GM21515 (cell line): Measurements from ENCODE around the gene SUPT4H1.
"Not testable (repeated sequence)": the region's sequence is repeated elsewhere in the genome, so short reads cannot be mapped to it uniquely, and the experiment has no call there.

Experiments used
- ATAC-seq: cut with Tn5 transposase; IDR thresholded peaks from one replicate; pipeline ENCODE4 v1.9.1; 2021; ENCODE audit not compliant: unreplicated experiment

Gene SUPT4H1

GRCh38 chr17:58351831-58352595 lies at the start of gene SUPT4H1:
SUPT4H1 (minus strand) TSS chr17:58352201; CDS start chr17:58352135, 66 bp downstream.
- peak; percentile 83 for ATAC-seq

GRCh38 chr17:58401287-58401686 lies 49.3 kb upstream of the SUPT4H1 start:
- no peak for ATAC-seq

- ATAC-seq, result no peak
Measured at GRCh38 chr17:58400826-58401225, 48.8 kb upstream of the SUPT4H1 start.

- no peak for ATAC-seq
Measured at GRCh38 chr17:58399974-58400373, 48.0 kb upstream of the SUPT4H1 start.

GRCh38 chr17:58398574-58399266 lies 46.7 kb upstream of the SUPT4H1 start:
- ATAC-seq, result no peak

GRCh38 chr17:58397421-58397820 lies 45.4 kb upstream of the SUPT4H1 start:
- ATAC-seq, result not testable (repeated sequence)

GRCh38 chr17:58396173-58396572 lies 44.2 kb upstream of the SUPT4H1 start:
- ATAC-seq, result no peak

GRCh38 chr17:58394534-58395223 lies 42.7 kb upstream of the SUPT4H1 start:
- ATAC-seq, result no peak

- no peak for ATAC-seq
Measured at GRCh38 chr17:58391302-58391984, 39.4 kb upstream of the SUPT4H1 start.

GRCh38 chr17:58390884-58391283 lies 38.9 kb upstream of the SUPT4H1 start:
- ATAC-seq, result no peak

GRCh38 chr17:58388302-58389190 lies 36.5 kb upstream of the SUPT4H1 start:
- no peak for ATAC-seq

- no peak for ATAC-seq
Measured at GRCh38 chr17:58387834-58388233, 35.8 kb upstream of the SUPT4H1 start.

GRCh38 chr17:58386708-58387107 lies 34.7 kb upstream of the SUPT4H1 start:
- ATAC-seq, result no peak

GRCh38 chr17:58385359-58385899 lies 33.4 kb upstream of the SUPT4H1 start:
- ATAC-seq, result no peak

GRCh38 chr17:58384897-58385296 lies 32.9 kb upstream of the SUPT4H1 start:
- ATAC-seq, result no peak

GRCh38 chr17:58383892-58384462 lies 32.0 kb upstream of the SUPT4H1 start:
- ATAC-seq, result no peak

- ATAC-seq, result no peak
Measured at GRCh38 chr17:58382872-58383242, 30.9 kb upstream of the SUPT4H1 start.

- ATAC-seq, result peak; percentile 68
Measured at GRCh38 chr17:58382108-58382871, 30.3 kb upstream of the SUPT4H1 start.
